ENCODE measurements around the gene NDUFS5. TPM values are rescaled to one million over a fixed set of nuclear protein-coding genes. Genes with fewer than 3 reads are reported as not detected.
"Not testable (repeated sequence)": the region's sequence is repeated elsewhere in the genome, so short reads cannot be mapped to it uniquely, and the experiment has no call there.

The NDUFS5 gene
- total RNA-seq, 1 experiment from 2014 or later, result 367 TPM

- Mint-ChIP-seq H3K27me3 (ENCODE audit: low read depth) (no peaks in the 10 kb centered on the region), H3K9me3 (no peaks in the 10 kb centered on the region), H3K27ac (peak overlapping the region in 2 of 3 experiments; percentile 28 to 94; a peak in 3 of 7 replicates), H3K4me3 (no peak overlapping the region; a peak in 1 of 5 replicates), H3K36me3 (ENCODE audit: insufficient read depth in 1 of 3, low read depth in 3 of 3) (peaks cover 59 to 96% (median 79%) of the 10 kb centered on the region in 3 experiments; a peak in 6 of 7 replicates), H3K4me1 (peaks cover 17 to 23% of the 10 kb centered on the region in 2 experiments)
- H3T11ph ChIP-seq (ENCODE audit: low read length), result no peak overlapping the region
- H3K27ac ChIP-seq (ENCODE audit: insufficient read length, low read depth, low read length), result no peak overlapping the region
- no peak overlapping the region for H3K4ac ChIP-seq (ENCODE audit: low read depth, low read length)
- H4K5ac ChIP-seq (ENCODE audit: insufficient read length, low read depth, low read length), result no peak overlapping the region
- peak; percentile 28; the same call in 1 of the 3 replicates for TF ChIP-seq CTCF (conservative IDR thresholded peaks at IDR 0.05)
- DNase-seq, result no peak
- no peak overlapping the region for H2BK12ac ChIP-seq (ENCODE audit: insufficient read length, low read depth, low read length)
- H2BK5ac ChIP-seq (ENCODE audit: insufficient read length, low read length), result no peak overlapping the region
- H2AK5ac ChIP-seq (ENCODE audit: insufficient read length, low read length), result no peak overlapping the region
- H3K14ac ChIP-seq (ENCODE audit: insufficient read depth, low read length), result no peak overlapping the region
- WGBS (ENCODE audit: extremely low coverage, insufficient read length, low lambda C conversion rate), result no CpG with 5 or more reads among the region's 13 CpGs
- H4K20me1 ChIP-seq (ENCODE audit: control insufficient read depth, insufficient read depth, insufficient read length), result no peaks in the 10 kb centered on the region
- no peak overlapping the region for H3K9ac ChIP-seq (ENCODE audit: extremely low read depth, insufficient read length, low read length)
- no peaks in the 10 kb centered on the region; the same call in 1 of the 2 replicates for H3K4me1 ChIP-seq (ENCODE audit: insufficient read depth, low read length)
- H3K79me1 ChIP-seq (ENCODE audit: insufficient read depth, low read depth, low read length, poor library complexity, severe bottlenecking), result no peaks in the 10 kb centered on the region
- no peak overlapping the region for H2BK120ac ChIP-seq (ENCODE audit: low read depth, low read length, poor library complexity, severe bottlenecking)
- no peaks in the 10 kb centered on the region for H3K79me2 ChIP-seq (ENCODE audit: insufficient read depth, low read length)
- no peak overlapping the region for H3K23ac ChIP-seq (ENCODE audit: insufficient read length, low read depth, low read length)
- H3K4me2 ChIP-seq (ENCODE audit: insufficient read depth, insufficient read length, low read length), result no peak overlapping the region
- H2AFZ ChIP-seq (ENCODE audit: low read length), result no peak overlapping the region
- H4K8ac ChIP-seq (replicated peaks; ENCODE audit: insufficient read length, low read depth, low read length), result no peak overlapping the region
- no peak overlapping the region for H3K56ac ChIP-seq (ENCODE audit: insufficient read length, low read depth, low read length)
- H3K18ac ChIP-seq (ENCODE audit: insufficient read length, low read depth, low read length), result no peak overlapping the region
- H3K27me3 ChIP-seq (ENCODE audit: insufficient read depth, low read length), result no peaks in the 10 kb centered on the region; the same call in 1 of the 2 replicates
- H2BK15ac ChIP-seq (ENCODE audit: low read depth, low read length), result no peak overlapping the region
- H3K9me3 ChIP-seq (ENCODE audit: control insufficient read depth, low read depth, low read length), result no peaks in the 10 kb centered on the region
- H4K91ac ChIP-seq (ENCODE audit: insufficient read length, low read depth, low read length), result no peak overlapping the region
- H3K23me2 ChIP-seq (ENCODE audit: insufficient read length, low read depth, low read length, poor library complexity, severe bottlenecking), result no peaks in the 10 kb centered on the region
- H2BK20ac ChIP-seq (ENCODE audit: low read depth, low read length, poor library complexity, severe bottlenecking), result no peak overlapping the region
These were observed 19.2 kb upstream of the NDUFS5 start for GRCh38 chr1:39006726-39007645.

- not testable (repeated sequence) for H2AFZ ChIP-seq (ENCODE audit: low read length); H2BK20ac ChIP-seq (ENCODE audit: low read depth, low read length, poor library complexity, severe bottlenecking); H3K4me2 ChIP-seq (ENCODE audit: insufficient read depth, insufficient read length, low read length); H4K8ac ChIP-seq (replicated peaks; ENCODE audit: insufficient read length, low read depth, low read length); H4K20me1 ChIP-seq (ENCODE audit: control insufficient read depth, insufficient read depth, insufficient read length); H4K91ac ChIP-seq (ENCODE audit: insufficient read length, low read depth, low read length); H2AK5ac ChIP-seq (ENCODE audit: insufficient read length, low read length); H3K27me3 Mint-ChIP-seq (ENCODE audit: low read depth); H3K18ac ChIP-seq (ENCODE audit: insufficient read length, low read depth, low read length); H3K79me2 ChIP-seq (ENCODE audit: insufficient read depth, low read length); H4K5ac ChIP-seq (ENCODE audit: insufficient read length, low read depth, low read length); H3K9ac ChIP-seq (ENCODE audit: extremely low read depth, insufficient read length, low read length); H3K4me1 ChIP-seq (ENCODE audit: insufficient read depth, low read length); H3K14ac ChIP-seq (ENCODE audit: insufficient read depth, low read length); H2BK12ac ChIP-seq (ENCODE audit: insufficient read length, low read depth, low read length); H2BK15ac ChIP-seq (ENCODE audit: low read depth, low read length); H3T11ph ChIP-seq (ENCODE audit: low read length); H3K4me3 Mint-ChIP-seq; H3K56ac ChIP-seq (ENCODE audit: insufficient read length, low read depth, low read length); H3K23ac ChIP-seq (ENCODE audit: insufficient read length, low read depth, low read length); H3K9me3 Mint-ChIP-seq; H3K79me1 ChIP-seq (ENCODE audit: insufficient read depth, low read depth, low read length, poor library complexity, severe bottlenecking); H3K9me3 ChIP-seq (ENCODE audit: control insufficient read depth, low read depth, low read length); H3K23me2 ChIP-seq (ENCODE audit: insufficient read length, low read depth, low read length, poor library complexity, severe bottlenecking); H2BK120ac ChIP-seq (ENCODE audit: low read depth, low read length, poor library complexity, severe bottlenecking); H3K27me3 ChIP-seq (ENCODE audit: insufficient read depth, low read length); H3K27ac ChIP-seq (ENCODE audit: insufficient read length, low read depth, low read length); H3K4ac ChIP-seq (ENCODE audit: low read depth, low read length); H2BK5ac ChIP-seq (ENCODE audit: insufficient read length, low read length)
- peak overlapping the region in 1 of 3 experiments; percentile 73; a peak in 2 of 7 replicates for H3K27ac Mint-ChIP-seq
- H3K36me3 Mint-ChIP-seq (ENCODE audit: insufficient read depth in 1 of 3, low read depth in 3 of 3), result peaks cover 11 to 31% (median 27%) of the 10 kb centered on the region in 3 experiments; a peak in 6 of 7 replicates
- peaks cover 23 to 30% of the 10 kb centered on the region in 2 experiments for H3K4me1 Mint-ChIP-seq
- no CpG with 5 or more reads among the region's 8 CpGs for WGBS (ENCODE audit: extremely low coverage, insufficient read length, low lambda C conversion rate)
- peak; percentile 50 for DNase-seq
These were observed 11.2 kb upstream of the NDUFS5 start for GRCh38 chr1:39014956-39015355.

Measured in H9 (cell line).